H1 (cell line): ENCODE results near the gene MSANTD4. TPM values are rescaled to one million over a fixed set of nuclear protein-coding genes. Genes with fewer than 3 reads are reported as not detected.
A peak's percentile ranks its signal among the peaks of the same experiment; 100 is the strongest.

Experiments
- ASH2L ChIP-seq: fragments of 200-600, 300-600 bp; sonication (generic); IDR thresholded peaks from one replicate; pipeline ENCODE4 v1.7.1; 2017; ENCODE audit warnings: low read length
- BCL11A ChIP-seq, 2 experiments: IDR thresholded peaks; one replicate each; pipeline ENCODE4 v1.6.1; 2011; ENCODE audit warnings: low read depth in 2 of 2, low read length in 2 of 2, mild to moderate bottlenecking in 2 of 2
- CBX5 ChIP-seq: fragments of 300-800, 300-1000 bp; sonication (generic); IDR thresholded peaks from 2 replicates; pipeline ENCODE4 v1.7.1; 2016; ENCODE audit warnings: antibody characterized with exemption, low read length, low read depth
- CHD1 ChIP-seq: IDR thresholded peaks from 2 replicates; pipeline ENCODE4 v1.6.1; 2012; ENCODE audit warnings: low read depth, low read length, improper control_type of control experiment
- CREB1 ChIP-seq: IDR thresholded peaks from 2 replicates; pipeline ENCODE4 v1.6.1; 2012; ENCODE audit warnings: inconsistent platforms
- CTBP2 ChIP-seq: IDR thresholded peaks from 2 replicates; pipeline ENCODE4 v1.7.0; 2011; ENCODE audit warnings: borderline replicate concordance, mild to moderate bottlenecking, moderate library complexity, mixed read lengths, low read length; ENCODE audit not compliant: insufficient read depth, insufficient read length
- FOSL1 ChIP-seq: IDR thresholded peaks from 2 replicates; pipeline ENCODE4 v1.6.1; 2011; ENCODE audit warnings: mild to moderate bottlenecking, low read depth, low read length, moderate library complexity; ENCODE audit not compliant: insufficient read depth
- KDM1A ChIP-seq: fragments of 200-600, 300-600 bp; sonication (generic); IDR thresholded peaks from 2 replicates; pipeline ENCODE4 v1.7.1; 2016; ENCODE audit warnings: mild to moderate bottlenecking, low read length, borderline replicate concordance
- KDM4A ChIP-seq: IDR thresholded peaks from one replicate; pipeline ENCODE4 v1.7.1; 2012; ENCODE audit warnings: low read depth, mild to moderate bottlenecking, moderate library complexity, low read length, inconsistent platforms; ENCODE audit not compliant: severe bottlenecking
- MAFK ChIP-seq: IDR thresholded peaks from 2 replicates; pipeline ENCODE4 v1.6.1; 2012; ENCODE audit warnings: low read depth, mild to moderate bottlenecking, improper control_type of control experiment, low read length
- POU5F1 ChIP-seq: IDR thresholded peaks from 2 replicates; pipeline ENCODE4 v1.6.1; 2011; ENCODE audit warnings: low read depth, mild to moderate bottlenecking, low read length, moderate library complexity
- RFX5 ChIP-seq: IDR thresholded peaks from 2 replicates; pipeline ENCODE4 v1.6.1; 2011; ENCODE audit warnings: low read depth, low read length, improper control_type of control experiment, borderline replicate concordance
- SAP30 ChIP-seq: fragments of 300-600 bp; sonication (generic); IDR thresholded peaks from 2 replicates; pipeline ENCODE4 v1.7.1; 2012; ENCODE audit warnings: low read length, moderate library complexity, mild to moderate bottlenecking, inconsistent platforms; ENCODE audit not compliant: insufficient read depth, insufficient replicate concordance
- SIX5 ChIP-seq: IDR thresholded peaks from 2 replicates; pipeline ENCODE4 v1.6.1; 2011; ENCODE audit warnings: mild to moderate bottlenecking, low read depth, low read length
- SP1 ChIP-seq: IDR thresholded peaks from 2 replicates; pipeline ENCODE4 v1.6.1; 2011; ENCODE audit warnings: low read depth, low read length
- SP2 ChIP-seq: IDR thresholded peaks from 2 replicates; pipeline ENCODE4 v1.6.1; 2012; ENCODE audit warnings: mild to moderate bottlenecking, low read length, inconsistent platforms
- SP4 ChIP-seq: IDR thresholded peaks from 2 replicates; pipeline ENCODE4 v1.6.1; 2012; ENCODE audit warnings: low read length, inconsistent platforms
- SRF ChIP-seq: IDR thresholded peaks from 2 replicates; pipeline ENCODE4 v1.6.1; 2011; ENCODE audit warnings: mild to moderate bottlenecking, low read depth, low read length, moderate library complexity
- TAF1 ChIP-seq: IDR thresholded peaks from 2 replicates; pipeline ENCODE4 v1.6.1; 2011; ENCODE audit warnings: mild to moderate bottlenecking, low read depth, low read length
- TCF12 ChIP-seq: IDR thresholded peaks from 2 replicates; pipeline ENCODE4 v1.6.1; 2011; ENCODE audit warnings: low read depth, mild to moderate bottlenecking, low read length
- polyA plus RNA-seq, 7 experiments: library from polyadenylated mRNA; depleted of rRNA in 3 of 7; stranded (reverse) in 5 of 7; unstranded in 2 of 7; fragments of >200 nt in 5 of 7; fragments of 200-250 nt in 2 of 7; gene quantifications; 1 replicate in 5 of 7; 2 replicates in 1 of 7; 4 replicates in 1 of 7; pipeline versions ENCODE4 v1.2.1 to v1.2.3, GENCODE V29; 2011 to 2013; ENCODE audit warnings: missing spikeins in 2 of 7, mixed read lengths in 2 of 7
- total RNA-seq: library from RNA; stranded (reverse); fragmentation: NEBNext Ultra II Directional; extraction: Animal tissue kit (Norgen Biotek cat#: 25700); gene quantifications from 2 replicates; pipeline ENCODE4 v1.2.1, GENCODE V29; 2021
- TF ChIP-seq, protein P1 (sequence below): IDR thresholded peaks from 2 replicates; pipeline ENCODE4 v1.6.1; 2011; ENCODE audit warnings: low read depth, mild to moderate bottlenecking, low read length; ENCODE audit not compliant: insufficient read depth
- TF ChIP-seq, protein P2 (sequence below): IDR thresholded peaks from 2 replicates; pipeline ENCODE4 v1.6.1; 2012; ENCODE audit warnings: low read length, inconsistent platforms

The MSANTD4 gene
- total and polyA plus RNA-seq, 2 of the 8 experiments (the other 6 are each of a cell fraction or from before 2014, with no cell fraction given) = 5.1 to 21.9 TPM

DNA sequence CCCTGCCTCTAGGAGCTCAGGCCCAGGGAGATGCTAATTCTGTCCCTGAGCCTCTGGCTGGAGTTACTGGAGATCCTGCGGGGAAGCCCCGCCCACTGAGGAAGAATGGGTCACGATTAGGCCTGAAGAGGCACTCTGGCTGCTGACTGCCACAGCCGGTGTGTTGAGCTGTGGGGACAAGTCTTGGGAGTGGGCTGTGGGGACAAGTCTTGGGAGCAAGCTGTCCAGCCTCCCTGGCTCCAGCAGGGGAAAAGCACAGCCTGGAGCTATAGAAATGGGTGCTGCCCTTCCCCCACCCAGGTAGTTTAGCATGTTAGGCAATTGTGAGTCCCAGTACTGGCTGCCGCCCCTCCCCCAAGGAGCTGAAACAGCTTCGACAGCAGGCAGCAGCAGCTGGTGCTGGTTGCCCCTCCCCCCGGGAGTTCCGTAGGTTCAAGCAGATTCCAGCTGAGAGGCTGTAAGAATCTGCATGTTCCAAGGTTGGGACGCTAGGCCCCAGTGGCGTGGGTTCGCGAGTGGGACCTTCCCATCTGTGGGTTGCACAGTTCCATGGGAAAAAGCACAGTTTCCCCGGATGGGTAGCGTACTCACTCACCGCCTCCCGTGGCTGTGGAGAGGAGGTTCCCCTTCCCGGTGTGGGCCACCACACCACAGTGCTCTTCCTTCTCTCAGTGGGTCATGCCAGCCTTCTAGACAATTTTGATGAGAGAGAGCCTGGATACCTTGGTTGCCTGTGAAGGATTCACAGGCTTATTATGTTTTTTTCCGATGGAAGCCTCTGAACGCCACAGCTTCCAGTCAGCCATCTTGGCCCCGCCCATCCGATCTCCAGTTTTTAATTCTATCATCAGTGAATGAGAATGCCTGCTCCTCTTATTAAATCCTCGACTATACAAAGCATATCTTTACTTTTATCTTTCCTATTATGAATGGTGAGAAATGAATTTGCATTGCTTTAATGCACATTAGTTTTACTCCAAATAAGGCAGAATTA lies 61.5 kb downstream of the MSANTD4 start (continued):
- TF ChIP-seq, protein P1, sequence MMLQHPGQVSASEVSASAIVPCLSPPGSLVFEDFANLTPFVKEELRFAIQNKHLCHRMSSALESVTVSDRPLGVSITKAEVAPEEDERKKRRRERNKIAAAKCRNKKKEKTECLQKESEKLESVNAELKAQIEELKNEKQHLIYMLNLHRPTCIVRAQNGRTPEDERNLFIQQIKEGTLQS = no peak
- TF ChIP-seq POU5F1 = no peak
- peak; percentile 78 for TF ChIP-seq SP1
- TF ChIP-seq CHD1 = no peak
- TF ChIP-seq CBX5 = no peak
- TF ChIP-seq ASH2L = peak; percentile 100
- no peak for TF ChIP-seq SP2
- no peak for TF ChIP-seq KDM4A
- peak; percentile 81 for TF ChIP-seq TCF12
- no peak for TF ChIP-seq CREB1
- no peak for TF ChIP-seq SRF
- TF ChIP-seq TAF1 = 0 out of 2 replicates have a peak, but pooled peaks have one; percentile 26
- no peak for TF ChIP-seq BCL11A (IDR thresholded peaks at IDR 0.05; ENCODE audit: low read depth in 2 of 2, low read length in 2 of 2)
- TF ChIP-seq SAP30 = no peak
- TF ChIP-seq, protein P2, sequence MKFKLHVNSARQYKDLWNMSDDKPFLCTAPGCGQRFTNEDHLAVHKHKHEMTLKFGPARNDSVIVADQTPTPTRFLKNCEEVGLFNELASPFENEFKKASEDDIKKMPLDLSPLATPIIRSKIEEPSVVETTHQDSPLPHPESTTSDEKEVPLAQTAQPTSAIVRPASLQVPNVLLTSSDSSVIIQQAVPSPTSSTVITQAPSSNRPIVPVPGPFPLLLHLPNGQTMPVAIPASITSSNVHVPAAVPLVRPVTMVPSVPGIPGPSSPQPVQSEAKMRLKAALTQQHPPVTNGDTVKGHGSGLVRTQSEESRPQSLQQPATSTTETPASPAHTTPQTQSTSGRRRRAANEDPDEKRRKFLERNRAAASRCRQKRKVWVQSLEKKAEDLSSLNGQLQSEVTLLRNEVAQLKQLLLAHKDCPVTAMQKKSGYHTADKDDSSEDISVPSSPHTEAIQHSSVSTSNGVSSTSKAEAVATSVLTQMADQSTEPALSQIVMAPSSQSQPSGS = 0 out of 2 replicates have a peak, but pooled peaks have one; percentile 52
- TF ChIP-seq FOSL1 = no peak
- TF ChIP-seq SP4 = no peak
- TF ChIP-seq KDM1A = peak; percentile 12; the same call in 1 of the 2 replicates
- no peak for TF ChIP-seq MAFK
- no peak for TF ChIP-seq SIX5
- TF ChIP-seq RFX5 = no peak
- no peak for TF ChIP-seq CTBP2
